HepG2 (cell line): ENCODE data around the gene SLCO4A1. TPM values are rescaled to one million over a fixed set of nuclear protein-coding genes. Genes with fewer than 3 reads are reported as not detected.

Source experiments
- AHR ChIP-seq: IDR thresholded peaks from 2 replicates; pipeline ENCODE4 v1.6.1; 2018; ENCODE audit warnings: missing genetic modification reagents, missing compliant biosample characterization
- BORCS8-MEF2B ChIP-seq: sonication (generic); formaldehyde crosslinking; IDR thresholded peaks from 2 replicates; pipeline ENCODE4 v1.8.0; 2022; ENCODE audit warnings: mild to moderate bottlenecking, missing genetic modification reagents
- CREB1 ChIP-seq, 2 experiments: fragments of 450-650 bp in 1 of 2; IDR thresholded peaks; 2 replicates each; pipeline ENCODE4 v1.6.1; 2016 to 2017; ENCODE audit warnings: control low read depth in 1 of 2, mild to moderate bottlenecking in 1 of 2, missing compliant biosample characterization in 1 of 2, missing genetic modification characterization in 1 of 2
- GLI4 ChIP-seq: sonication (generic); formaldehyde crosslinking; IDR thresholded peaks from 2 replicates; pipeline ENCODE4 v1.5.1; 2020; ENCODE audit warnings: missing genetic modification reagents, mild to moderate bottlenecking, moderate library complexity, borderline replicate concordance
- HCFC1 ChIP-seq: fragments of 150-350 bp; IDR thresholded peaks from 2 replicates; pipeline ENCODE4 v1.6.1; 2014; ENCODE audit warnings: low read depth, low read length
- HIVEP1 ChIP-seq: sonication (generic); formaldehyde crosslinking; IDR thresholded peaks from 2 replicates; pipeline ENCODE4 v1.4.0; 2020; ENCODE audit warnings: mild to moderate bottlenecking, missing genetic modification reagents
- IRX3 ChIP-seq: sonication (generic); formaldehyde crosslinking; IDR thresholded peaks from 2 replicates; pipeline ENCODE4 v1.8.1; 2023; ENCODE audit warnings: mild to moderate bottlenecking, low read depth, missing genetic modification reagents, borderline replicate concordance
- TCF12 ChIP-seq, 2 experiments: fragments of 450-650 bp in 1 of 2; sonication (generic) in 1 of 2; formaldehyde crosslinking in 1 of 2; IDR thresholded peaks; 2 replicates each; pipeline versions ENCODE4 v1.6.1 to v1.8.0; 2017 to 2022; ENCODE audit warnings: antibody characterized with exemption in 1 of 2, mild to moderate bottlenecking in 1 of 2, missing genetic modification reagents in 1 of 2, moderate library complexity in 1 of 2
- ZBTB21 ChIP-seq: sonication (generic); formaldehyde crosslinking; IDR thresholded peaks from 2 replicates; pipeline ENCODE4 v1.4.0; 2020; ENCODE audit warnings: missing genetic modification reagents
- ZMYM4 ChIP-seq: sonication (generic); formaldehyde crosslinking; IDR thresholded peaks from 2 replicates; pipeline ENCODE4 v1.8.1; 2023; ENCODE audit warnings: mild to moderate bottlenecking, missing genetic modification reagents
- ZNF615 ChIP-seq: sonication (generic); formaldehyde crosslinking; IDR thresholded peaks from 2 replicates; pipeline ENCODE4 v1.5.0; 2020; ENCODE audit warnings: mild to moderate bottlenecking, missing genetic modification reagents, borderline replicate concordance
- ZNF768 ChIP-seq: sonication (generic); formaldehyde crosslinking; IDR thresholded peaks from 2 replicates; pipeline ENCODE4 v1.4.0; 2020; ENCODE audit warnings: missing genetic modification reagents
- ZNF776 ChIP-seq: sonication (generic); formaldehyde crosslinking; IDR thresholded peaks from 2 replicates; pipeline ENCODE4 v1.4.0; 2020; ENCODE audit warnings: mild to moderate bottlenecking, missing genetic modification reagents
- ZNF891 ChIP-seq: sonication (generic); formaldehyde crosslinking; IDR thresholded peaks from 2 replicates; pipeline ENCODE4 v1.5.0; 2020; ENCODE audit warnings: mild to moderate bottlenecking, missing genetic modification reagents
- polyA plus RNA-seq, 8 experiments: library from polyadenylated mRNA; depleted of rRNA in 3 of 8; stranded (reverse) in 7 of 8; unstranded in 1 of 8; fragments of >200 nt; fragmentation: Illumina TruSeq in 4 of 8; extraction: Trizol in 4 of 8; gene quantifications; 2 replicates each; pipeline versions ENCODE4 v1.2.1 to v1.2.3, GENCODE V29; 2011 to 2016; ENCODE audit warnings: low read depth in 4 of 8, missing spikeins in 1 of 8, mixed read lengths in 1 of 8; ENCODE audit not compliant: insufficient read depth in 1 of 8
- total RNA-seq, 5 experiments: library from RNA; depleted of rRNA; stranded (reverse); fragments of >200 nt; fragmentation: Illumina TruSeq; extraction: Trizol; gene quantifications; 2 replicates each; pipeline ENCODE4 v1.2.3, GENCODE V29; 2016; ENCODE audit warnings: low read depth in 1 of 5
- TF ChIP-seq, protein P1 (sequence below): sonication (generic); formaldehyde crosslinking; IDR thresholded peaks from 2 replicates; pipeline ENCODE4; 2020; ENCODE audit warnings: missing genetic modification reagents, mild to moderate bottlenecking, borderline replicate concordance
- TF ChIP-seq, protein P2 (sequence below): sonication (generic); formaldehyde crosslinking; IDR thresholded peaks from 2 replicates; pipeline ENCODE4 v1.9.0; 2022; ENCODE audit warnings: missing genetic modification reagents, mild to moderate bottlenecking, borderline replicate concordance
- TF ChIP-seq, protein P3 (sequence below): sonication (generic); formaldehyde crosslinking; IDR thresholded peaks from 2 replicates; pipeline ENCODE4 v1.4.0; 2020; ENCODE audit warnings: missing genetic modification reagents, mild to moderate bottlenecking, borderline replicate concordance

SLCO4A1 gene
- total and polyA plus RNA-seq, 2 of the 13 experiments (the other 11 are each of a cell fraction or from before 2014, with no cell fraction given) = 55.5 to 112 TPM

DNA sequence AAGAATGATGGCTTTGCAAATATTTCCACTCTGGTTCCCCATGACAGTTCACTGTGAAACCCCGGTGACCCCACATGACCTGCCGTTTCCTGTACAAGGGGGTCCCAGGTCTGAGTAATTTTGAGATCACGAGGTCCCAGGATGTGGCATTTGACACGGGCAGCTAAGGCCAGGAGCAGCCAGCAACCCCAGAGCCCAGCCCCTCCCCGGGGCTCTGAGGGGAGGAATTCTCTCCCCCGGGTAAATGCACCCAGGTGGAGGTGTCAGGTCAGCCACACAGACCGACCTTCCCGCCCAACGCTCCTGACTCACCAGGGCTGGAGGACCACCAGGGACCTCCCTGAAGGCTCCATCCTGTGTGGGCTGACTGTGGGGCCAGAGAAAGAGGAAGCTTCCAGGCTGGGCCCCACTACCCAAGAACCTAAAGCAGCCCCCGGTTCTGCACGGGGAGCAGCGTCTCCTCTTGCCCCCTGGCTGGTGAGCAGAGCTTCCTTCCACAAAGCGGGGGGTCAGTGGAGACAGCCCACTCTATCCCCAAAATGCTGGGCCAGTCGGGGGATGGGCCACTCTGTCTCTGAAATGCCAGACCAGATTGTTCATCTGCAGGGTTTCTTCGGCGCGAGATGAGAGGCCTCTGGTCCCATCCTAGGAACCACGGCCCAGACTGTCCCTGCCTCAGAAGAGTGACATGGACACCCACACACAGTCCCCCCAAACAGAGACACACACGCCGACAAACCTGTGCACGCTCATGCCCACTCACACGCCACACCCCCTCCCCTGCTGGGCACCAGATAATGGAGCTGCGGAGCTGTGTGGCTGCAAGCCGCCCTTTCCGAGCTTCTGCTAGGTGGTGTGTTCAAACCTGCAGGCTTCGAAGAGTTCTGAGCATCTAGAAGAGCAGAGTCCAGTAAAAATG is 23.4 kb upstream of the SLCO4A1 start (continued):
- TF ChIP-seq, protein P1, sequence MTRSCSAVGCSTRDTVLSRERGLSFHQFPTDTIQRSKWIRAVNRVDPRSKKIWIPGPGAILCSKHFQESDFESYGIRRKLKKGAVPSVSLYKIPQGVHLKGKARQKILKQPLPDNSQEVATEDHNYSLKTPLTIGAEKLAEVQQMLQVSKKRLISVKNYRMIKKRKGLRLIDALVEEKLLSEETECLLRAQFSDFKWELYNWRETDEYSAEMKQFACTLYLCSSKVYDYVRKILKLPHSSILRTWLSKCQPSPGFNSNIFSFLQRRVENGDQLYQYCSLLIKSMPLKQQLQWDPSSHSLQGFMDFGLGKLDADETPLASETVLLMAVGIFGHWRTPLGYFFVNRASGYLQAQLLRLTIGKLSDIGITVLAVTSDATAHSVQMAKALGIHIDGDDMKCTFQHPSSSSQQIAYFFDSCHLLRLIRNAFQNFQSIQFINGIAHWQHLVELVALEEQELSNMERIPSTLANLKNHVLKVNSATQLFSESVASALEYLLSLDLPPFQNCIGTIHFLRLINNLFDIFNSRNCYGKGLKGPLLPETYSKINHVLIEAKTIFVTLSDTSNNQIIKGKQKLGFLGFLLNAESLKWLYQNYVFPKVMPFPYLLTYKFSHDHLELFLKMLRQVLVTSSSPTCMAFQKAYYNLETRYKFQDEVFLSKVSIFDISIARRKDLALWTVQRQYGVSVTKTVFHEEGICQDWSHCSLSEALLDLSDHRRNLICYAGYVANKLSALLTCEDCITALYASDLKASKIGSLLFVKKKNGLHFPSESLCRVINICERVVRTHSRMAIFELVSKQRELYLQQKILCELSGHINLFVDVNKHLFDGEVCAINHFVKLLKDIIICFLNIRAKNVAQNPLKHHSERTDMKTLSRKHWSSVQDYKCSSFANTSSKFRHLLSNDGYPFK = 0 out of 2 replicates have a peak, but pooled peaks have one; percentile 9
- TF ChIP-seq HIVEP1 (CRISPR knock-in tag) (no peak), CREB1 (IDR thresholded peaks at IDR 0.05) (no peak), CREB1 (CRISPR knock-in tag; IDR thresholded peaks at IDR 0.05) (no peak), HCFC1 (no peak), ZNF615 (CRISPR knock-in tag) (no peak), TCF12 (IDR thresholded peaks at IDR 0.05) (no peak), TCF12 (CRISPR knock-in tag; IDR thresholded peaks at IDR 0.05) (no peak), ZNF891 (CRISPR knock-in tag) (0 out of 2 replicates have a peak, but pooled peaks have one; percentile 17), ZMYM4 (CRISPR knock-in tag) (no peak), ZNF768 (CRISPR knock-in tag) (peak; percentile 54), ZBTB21 (CRISPR knock-in tag) (no peak), GLI4 (CRISPR knock-in tag) (0 out of 2 replicates have a peak, but pooled peaks have one; percentile 7), BORCS8-MEF2B (CRISPR knock-in tag) (no peak), IRX3 (no peak), AHR (no peak), ZNF776 (CRISPR knock-in tag) (no peak)
- TF ChIP-seq, protein P2, sequence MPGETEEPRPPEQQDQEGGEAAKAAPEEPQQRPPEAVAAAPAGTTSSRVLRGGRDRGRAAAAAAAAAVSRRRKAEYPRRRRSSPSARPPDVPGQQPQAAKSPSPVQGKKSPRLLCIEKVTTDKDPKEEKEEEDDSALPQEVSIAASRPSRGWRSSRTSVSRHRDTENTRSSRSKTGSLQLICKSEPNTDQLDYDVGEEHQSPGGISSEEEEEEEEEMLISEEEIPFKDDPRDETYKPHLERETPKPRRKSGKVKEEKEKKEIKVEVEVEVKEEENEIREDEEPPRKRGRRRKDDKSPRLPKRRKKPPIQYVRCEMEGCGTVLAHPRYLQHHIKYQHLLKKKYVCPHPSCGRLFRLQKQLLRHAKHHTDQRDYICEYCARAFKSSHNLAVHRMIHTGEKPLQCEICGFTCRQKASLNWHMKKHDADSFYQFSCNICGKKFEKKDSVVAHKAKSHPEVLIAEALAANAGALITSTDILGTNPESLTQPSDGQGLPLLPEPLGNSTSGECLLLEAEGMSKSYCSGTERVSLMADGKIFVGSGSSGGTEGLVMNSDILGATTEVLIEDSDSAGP (CRISPR knock-in tag) = no peak
- TF ChIP-seq, protein P3, sequence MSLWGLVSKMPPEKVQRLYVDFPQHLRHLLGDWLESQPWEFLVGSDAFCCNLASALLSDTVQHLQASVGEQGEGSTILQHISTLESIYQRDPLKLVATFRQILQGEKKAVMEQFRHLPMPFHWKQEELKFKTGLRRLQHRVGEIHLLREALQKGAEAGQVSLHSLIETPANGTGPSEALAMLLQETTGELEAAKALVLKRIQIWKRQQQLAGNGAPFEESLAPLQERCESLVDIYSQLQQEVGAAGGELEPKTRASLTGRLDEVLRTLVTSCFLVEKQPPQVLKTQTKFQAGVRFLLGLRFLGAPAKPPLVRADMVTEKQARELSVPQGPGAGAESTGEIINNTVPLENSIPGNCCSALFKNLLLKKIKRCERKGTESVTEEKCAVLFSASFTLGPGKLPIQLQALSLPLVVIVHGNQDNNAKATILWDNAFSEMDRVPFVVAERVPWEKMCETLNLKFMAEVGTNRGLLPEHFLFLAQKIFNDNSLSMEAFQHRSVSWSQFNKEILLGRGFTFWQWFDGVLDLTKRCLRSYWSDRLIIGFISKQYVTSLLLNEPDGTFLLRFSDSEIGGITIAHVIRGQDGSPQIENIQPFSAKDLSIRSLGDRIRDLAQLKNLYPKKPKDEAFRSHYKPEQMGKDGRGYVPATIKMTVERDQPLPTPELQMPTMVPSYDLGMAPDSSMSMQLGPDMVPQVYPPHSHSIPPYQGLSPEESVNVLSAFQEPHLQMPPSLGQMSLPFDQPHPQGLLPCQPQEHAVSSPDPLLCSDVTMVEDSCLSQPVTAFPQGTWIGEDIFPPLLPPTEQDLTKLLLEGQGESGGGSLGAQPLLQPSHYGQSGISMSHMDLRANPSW (CRISPR knock-in tag) = no peak
